Neuronal stem cell (in vitro differentiated cells): ENCODE measurements around the gene PIK3R2. TPM values are rescaled to one million over a fixed set of nuclear protein-coding genes. Genes with fewer than 3 reads are reported as not detected.

Source experiments
- DNase-seq: peaks from one replicate; pipeline ENCODE4 v3.0.0-alpha.2; 2013; ENCODE audit warnings: low spot score
- H2AFZ ChIP-seq: one replicate; pipeline ENCODE4 v1.6.1; 2013; ENCODE audit warnings: mild to moderate bottlenecking, low read length, inconsistent platforms
- H2AK5ac ChIP-seq: 2 replicates; pipeline ENCODE4 v1.6.1; 2013; ENCODE audit warnings: low read depth, mild to moderate bottlenecking, inconsistent platforms, low read length, moderate library complexity, mixed read lengths
- H2BK120ac ChIP-seq: 2 replicates; pipeline ENCODE4 v1.6.1; 2013; ENCODE audit warnings: low read depth, mild to moderate bottlenecking, inconsistent platforms, low read length, moderate library complexity, mixed read lengths
- H2BK12ac ChIP-seq: one replicate; pipeline ENCODE4 v1.6.1; 2013; ENCODE audit warnings: low read length, inconsistent platforms
- H2BK15ac ChIP-seq: 2 replicates; pipeline ENCODE4 v1.6.1; 2013; ENCODE audit warnings: mild to moderate bottlenecking, low read length, inconsistent platforms, mixed read lengths
- H2BK5ac ChIP-seq: one replicate; pipeline ENCODE4 v1.6.1; 2013; ENCODE audit warnings: inconsistent platforms, mild to moderate bottlenecking, low read length, moderate library complexity
- H3K14ac ChIP-seq: one replicate; pipeline ENCODE4 v1.6.1; 2013; ENCODE audit warnings: low read length, inconsistent platforms
- H3K18ac ChIP-seq: 2 replicates; pipeline ENCODE4 v1.6.1; 2013; ENCODE audit warnings: low read length, inconsistent platforms
- H3K23ac ChIP-seq: 2 replicates; pipeline ENCODE4 v1.6.1; 2013; ENCODE audit warnings: low read depth, mild to moderate bottlenecking, mixed read lengths, low read length, inconsistent platforms; ENCODE audit not compliant: poor library complexity
- H3K27ac ChIP-seq: replicated peaks from 3 replicates; pipeline ENCODE4 v1.5.1; 2013; ENCODE audit warnings: low read length, inconsistent platforms
- H3K27me3 ChIP-seq, 3 experiments: 2 replicates each; pipeline ENCODE4 v1.6.1; 2013; ENCODE audit warnings: low read length in 3 of 3, mild to moderate bottlenecking in 2 of 3, inconsistent platforms in 1 of 3, low read depth in 1 of 3, mixed read lengths in 1 of 3, moderate library complexity in 1 of 3; ENCODE audit not compliant: control insufficient read depth in 3 of 3, insufficient read depth in 3 of 3
- H3K36me3 ChIP-seq, 2 donors: replicated peaks in 1 of 2; 2 replicates each; pipeline ENCODE4 v1.6.1; 2013; ENCODE audit warnings: low read length in 2 of 2; ENCODE audit not compliant: control insufficient read depth in 2 of 2, insufficient read depth in 2 of 2
- H3K4ac ChIP-seq: 2 replicates; pipeline ENCODE4 v1.6.1; 2013; ENCODE audit warnings: inconsistent platforms, mild to moderate bottlenecking, low read length, moderate library complexity
- H3K4me1 ChIP-seq, 2 donors: 1 replicate in 1 of 2; 2 replicates in 1 of 2; pipeline ENCODE4 v1.6.1; 2013; ENCODE audit warnings: low read length in 2 of 2, low read depth in 1 of 2; ENCODE audit not compliant: control insufficient read depth in 2 of 2, insufficient read depth in 1 of 2
- H3K4me2 ChIP-seq: one replicate; pipeline ENCODE4 v1.6.1; 2013; ENCODE audit warnings: mild to moderate bottlenecking, low read length, inconsistent platforms; ENCODE audit not compliant: insufficient read depth, poor library complexity, severe bottlenecking
- H3K4me3 ChIP-seq, 2 donors: 2 replicates each; pipeline ENCODE4 v1.5.1; 2013; ENCODE audit warnings: low read length in 2 of 2, mild to moderate bottlenecking in 2 of 2, inconsistent platforms in 1 of 2, moderate library complexity in 1 of 2
- H3K79me1 ChIP-seq: one replicate; pipeline ENCODE4 v1.6.1; 2013; ENCODE audit warnings: low read depth, mild to moderate bottlenecking, inconsistent platforms, low read length, moderate library complexity
- H3K9ac ChIP-seq: one replicate; pipeline ENCODE4 v1.6.1; 2013; ENCODE audit warnings: mild to moderate bottlenecking, low read depth, low read length, inconsistent platforms; ENCODE audit not compliant: poor library complexity
- H3K9me3 ChIP-seq, 2 donors: replicated peaks in 1 of 2; 2 replicates each; pipeline versions ENCODE3 to v1.6.1; 2013; ENCODE audit warnings: low read length in 2 of 2, mild to moderate bottlenecking in 2 of 2, inconsistent platforms in 1 of 2, low read depth in 1 of 2, mixed read lengths in 1 of 2, moderate library complexity in 1 of 2; ENCODE audit not compliant: control insufficient read depth in 2 of 2, insufficient read depth in 1 of 2
- H4K8ac ChIP-seq: one replicate; pipeline ENCODE4 v1.6.1; 2013; ENCODE audit warnings: low read depth, mild to moderate bottlenecking, inconsistent platforms, low read length, moderate library complexity
- H4K91ac ChIP-seq: one replicate; pipeline ENCODE4 v1.6.1; 2013; ENCODE audit warnings: low read length, low read depth, mild to moderate bottlenecking, inconsistent platforms; ENCODE audit not compliant: poor library complexity
- WGBS, 2 donors: extraction: QIAGEN DNeasy Blood & Tissue Kit; methylation state at CpG; one replicate each; pipeline ENCODE4 v1.1.7; 2013; ENCODE audit warnings: missing lambda C conversion rate in 2 of 2, mixed read lengths in 1 of 2; ENCODE audit not compliant: insufficient read length in 2 of 2, insufficient replicate concordance in 1 of 2; ENCODE audit errors: extremely low coverage in 2 of 2; 5-methylcytosine and 5-hydroxymethylcytosine counted together
- small RNA-seq: library from polyadenylated mRNA; stranded (forward); fragments of <200 nt; extraction: miRNeasy Mini kit (QIAGEN cat#:217004); gene quantifications from one replicate; pipeline ENCODE3, GENCODE V24; 2013; ENCODE audit not compliant: insufficient read depth

Gene PIK3R2

DNA sequence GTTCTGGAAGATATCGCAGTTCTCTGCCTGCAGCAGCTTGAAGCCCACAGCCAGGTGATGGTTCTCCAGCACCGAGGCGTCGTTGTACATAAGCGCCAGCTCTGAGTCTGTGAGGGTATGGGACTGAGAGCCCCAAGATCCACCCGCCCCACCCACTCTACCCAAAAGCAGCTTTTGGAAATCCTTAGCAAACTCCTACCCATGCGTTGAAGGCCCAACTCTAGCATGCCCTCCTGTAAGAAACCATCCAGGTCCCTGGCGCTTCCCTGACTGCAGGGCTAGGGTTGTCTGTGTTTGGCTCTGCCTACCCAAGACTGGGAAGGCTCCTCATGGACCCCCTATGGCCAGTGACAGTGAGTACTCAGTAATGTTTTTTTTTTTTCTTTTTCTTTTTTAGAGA lies 63.8 kb downstream of the PIK3R2 start:
- Histone ChIP-seq H2BK5ac (no peak overlapping the region), H3K27ac (no peak overlapping the region), H3K4me2 (no peak overlapping the region), H3K4ac (no peak overlapping the region), H3K36me3 (no peaks in the 10 kb centered on the region), H3K18ac (no peak overlapping the region), H2AFZ (no peak overlapping the region), H2AK5ac (no peak overlapping the region), H4K91ac (no peak overlapping the region), H2BK12ac (no peak overlapping the region), H3K4me3 (no peak overlapping the region), H3K27me3 (peaks cover 0 to 27% (median 13%) of the 10 kb centered on the region in 3 experiments), H3K9me3 (peaks cover 0 to 3% of the 10 kb centered on the region in 2 donors), H3K14ac (no peak overlapping the region), H2BK120ac (no peak overlapping the region), H2BK15ac (peak overlapping the region; percentile 85), H3K23ac (no peak overlapping the region), H3K4me1 (no peaks in the 10 kb centered on the region), H4K8ac (no peak overlapping the region), H3K9ac (peak overlapping the region; percentile 60), H3K79me1 (no peaks in the 10 kb centered on the region)
- WGBS, 2 donors: no CpG with 5 or more reads among the region's 8 CpGs
- DNase-seq: no peak

DNA sequence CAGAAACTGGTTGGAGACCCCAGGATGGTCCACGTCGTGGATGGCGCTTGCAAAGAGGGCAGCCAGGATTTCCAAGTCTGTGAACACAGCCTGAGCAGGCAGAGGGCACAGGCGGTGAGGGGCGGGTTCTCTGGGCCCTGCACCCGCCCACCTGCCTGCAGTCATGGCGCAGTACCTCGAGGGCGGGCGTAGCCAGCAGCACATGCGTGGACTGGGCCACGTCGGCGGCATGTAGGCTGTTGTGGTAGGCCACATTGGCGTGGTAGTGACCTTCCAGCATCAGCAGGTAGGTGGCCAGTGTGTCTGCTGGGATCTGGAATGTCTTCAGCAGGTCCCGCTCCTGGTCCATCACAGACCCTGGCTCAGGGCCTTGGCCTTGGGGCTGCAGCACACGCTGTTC lies 65.2 kb downstream of the PIK3R2 start:
- peak overlapping the region; percentile 7 for H2BK15ac ChIP-seq
- no peaks in the 10 kb centered on the region for H3K4me1 ChIP-seq
- peaks cover 0 to 33% (median 13%) of the 10 kb centered on the region in 3 experiments for H3K27me3 ChIP-seq
- WGBS, 2 donors: no CpG with 5 or more reads among the region's 17 CpGs
- H3K4me2 ChIP-seq: no peak overlapping the region
- peak overlapping the region; percentile 84 for H3K18ac ChIP-seq
- peak overlapping the region; percentile 21 for H3K9ac ChIP-seq
- H2BK12ac ChIP-seq: no peak overlapping the region
- H3K4ac ChIP-seq: no peak overlapping the region
- H2AK5ac ChIP-seq: peak overlapping the region; percentile 81
- H3K23ac ChIP-seq: peak overlapping the region; percentile 75
- no peak overlapping the region for H4K8ac ChIP-seq
- no peak for DNase-seq
- peak overlapping the region; percentile 67 for H3K14ac ChIP-seq
- H3K79me1 ChIP-seq: no peaks in the 10 kb centered on the region
- no peak overlapping the region for H3K4me3 ChIP-seq
- H4K91ac ChIP-seq: no peak overlapping the region
- no peaks in the 10 kb centered on the region for H3K36me3 ChIP-seq
- no peak overlapping the region for H3K27ac ChIP-seq
- peak overlapping the region; percentile 50 for H2BK120ac ChIP-seq
- no peak overlapping the region for H2AFZ ChIP-seq
- H2BK5ac ChIP-seq: no peak overlapping the region
- H3K9me3 ChIP-seq: peaks cover 0 to 5% of the 10 kb centered on the region in 2 donors

DNA sequence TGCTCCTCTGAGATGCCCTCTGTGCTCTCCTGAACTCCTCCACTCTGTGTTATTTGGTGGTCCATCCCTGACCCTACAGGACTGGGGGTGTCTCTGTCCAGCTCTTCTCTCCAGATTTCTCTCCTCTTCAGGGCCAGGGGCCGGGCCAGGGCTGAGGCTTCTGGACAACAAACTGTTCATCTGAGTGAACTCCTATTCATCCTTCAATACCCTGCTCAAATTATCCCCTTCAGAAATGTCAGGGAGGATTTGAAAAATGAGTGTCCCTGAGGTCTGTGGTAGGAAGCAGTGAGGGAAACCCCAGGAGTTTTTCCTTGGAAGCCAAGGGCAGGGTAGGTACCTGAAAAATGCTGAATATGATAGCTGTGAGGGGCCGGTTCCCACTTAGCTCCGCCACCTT lies 65.6 kb downstream of the PIK3R2 start:
- H3K4me1 ChIP-seq: peaks cover 0 to 1% of the 10 kb centered on the region in 2 donors
- no peak overlapping the region for H2BK5ac ChIP-seq
- no peak overlapping the region for H4K91ac ChIP-seq
- no peak overlapping the region for H2AFZ ChIP-seq
- H3K9me3 ChIP-seq: peaks cover 0 to 3% of the 10 kb centered on the region in 2 donors
- no peak overlapping the region for H3K4me2 ChIP-seq
- H3K27ac ChIP-seq: no peak overlapping the region
- no peak overlapping the region for H3K4ac ChIP-seq
- no peak overlapping the region for H3K18ac ChIP-seq
- H2BK120ac ChIP-seq: no peak overlapping the region
- H2AK5ac ChIP-seq: peak overlapping the region; percentile 81
- no peaks in the 10 kb centered on the region for H3K79me1 ChIP-seq
- no peaks in the 10 kb centered on the region for H3K36me3 ChIP-seq
- no peak for DNase-seq
- no peak overlapping the region for H4K8ac ChIP-seq
- H3K23ac ChIP-seq: peak overlapping the region; percentile 75
- no peak overlapping the region for H2BK12ac ChIP-seq
- no peak overlapping the region for H3K4me3 ChIP-seq
- WGBS, 2 donors: no CpG with 5 or more reads among the region's 3 CpGs
- no peak overlapping the region for H2BK15ac ChIP-seq
- H3K14ac ChIP-seq: peak overlapping the region; percentile 67
- peaks cover 0 to 33% (median 13%) of the 10 kb centered on the region in 3 experiments for H3K27me3 ChIP-seq
- no peak overlapping the region for H3K9ac ChIP-seq

Small RNA genes lying within 50 kb of the gene (small RNA-seq; reads per million reads assigned to genes)
- gene IFI30: not detected
